PC-9 (cell line): ENCODE data around the gene CSNK1G3.
"Not testable (repeated sequence)": the region's sequence is repeated elsewhere in the genome, so short reads cannot be mapped to it uniquely, and the experiment has no call there.

Experiments
- CTCF ChIP-seq: fragments of 200-600 bp; sonication (generic); conservative IDR thresholded peaks from 2 replicates; pipeline ENCODE4 v1.6.1; 2017; ENCODE audit warnings: mixed run types, antibody characterized with exemption, mild to moderate bottlenecking, moderate library complexity
- EZH2 ChIP-seq: fragments of 200-600 bp; sonication (generic); IDR thresholded peaks from 2 replicates; pipeline ENCODE4 v1.8.0; 2017; ENCODE audit warnings: antibody characterized with exemption, low read depth

DNA sequence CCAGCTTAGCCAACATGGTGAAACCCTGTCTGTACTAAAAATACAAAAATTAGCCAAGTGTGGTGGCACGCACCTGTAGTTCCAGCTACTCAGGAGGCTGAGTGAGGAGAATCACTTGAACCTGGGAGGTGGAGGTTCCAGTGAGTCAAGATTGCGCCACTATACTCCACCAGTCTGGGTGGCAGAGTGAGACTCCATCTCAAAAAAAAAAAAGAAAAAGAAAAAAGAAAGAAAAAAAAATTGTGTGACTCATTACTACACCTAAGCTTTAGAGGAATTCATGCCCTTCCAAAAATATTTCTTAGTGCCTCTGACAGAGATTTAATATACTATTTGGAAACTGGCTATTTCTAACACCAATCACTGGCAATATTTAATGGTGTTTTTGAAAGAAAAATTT lies 16.8 kb upstream of the CSNK1G3 start:
- not testable (repeated sequence) for TF ChIP-seq CTCF, EZH2
